Dermis microvascular lymphatic vessel endothelial cell (primary cell): ENCODE data around the gene LASP1NB.

Experiments
- DNase-seq, 2 donors: peaks; one replicate each; pipeline versions ENCODE4 v3.0.0 to v3.0.0-alpha.2; 2010; ENCODE audit warnings: low read depth in 2 of 2

Gene LASP1NB

GRCh38 chr17:38925263-38925995 is at the start of gene LASP1NB:
Gene LASP1NB, plus strand, starts transcription at chr17:38925614.
- DNase-seq: no peak

GRCh38 chr17:38877130-38877851 is 48.1 kb upstream of the LASP1NB start:
- DNase-seq: no peak

- peak in 1 of 2 donors; percentile 54 for DNase-seq
Observed at GRCh38 chr17:38879878-38880665, 45.3 kb upstream of the LASP1NB start.

DNA sequence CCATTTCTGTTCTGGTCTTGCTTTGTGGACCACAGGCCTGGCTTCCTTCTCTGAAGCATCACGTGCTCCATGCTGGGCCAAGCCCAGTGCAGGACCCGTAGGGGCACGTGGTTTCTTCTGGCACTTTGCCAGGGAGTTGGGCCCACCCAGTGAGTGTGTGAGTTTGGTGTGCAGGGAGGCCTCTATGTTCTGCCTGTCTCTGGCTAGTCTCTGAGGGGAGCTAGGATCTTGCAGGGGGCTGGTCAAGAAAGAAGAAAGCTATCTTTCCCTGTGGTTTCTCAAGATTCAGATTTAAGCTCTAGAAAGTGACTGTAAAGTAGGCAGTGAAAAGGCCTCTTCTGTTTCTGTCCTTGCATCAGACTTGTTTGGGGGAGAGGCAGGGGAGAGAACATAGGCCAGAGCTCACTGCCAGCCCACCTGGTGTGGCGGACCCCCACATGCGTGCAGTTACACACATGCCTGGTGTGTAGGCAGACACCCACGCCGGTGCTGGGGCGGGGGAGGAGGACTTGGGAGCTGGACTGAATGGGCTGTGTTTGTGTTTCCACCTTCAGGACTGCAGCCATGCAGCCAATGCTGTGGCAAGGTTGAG is 43.7 kb upstream of the LASP1NB start:
- DNase-seq: no peak

GRCh38 chr17:38882870-38883269 is 42.5 kb upstream of the LASP1NB start:
- no peak for DNase-seq

DNA sequence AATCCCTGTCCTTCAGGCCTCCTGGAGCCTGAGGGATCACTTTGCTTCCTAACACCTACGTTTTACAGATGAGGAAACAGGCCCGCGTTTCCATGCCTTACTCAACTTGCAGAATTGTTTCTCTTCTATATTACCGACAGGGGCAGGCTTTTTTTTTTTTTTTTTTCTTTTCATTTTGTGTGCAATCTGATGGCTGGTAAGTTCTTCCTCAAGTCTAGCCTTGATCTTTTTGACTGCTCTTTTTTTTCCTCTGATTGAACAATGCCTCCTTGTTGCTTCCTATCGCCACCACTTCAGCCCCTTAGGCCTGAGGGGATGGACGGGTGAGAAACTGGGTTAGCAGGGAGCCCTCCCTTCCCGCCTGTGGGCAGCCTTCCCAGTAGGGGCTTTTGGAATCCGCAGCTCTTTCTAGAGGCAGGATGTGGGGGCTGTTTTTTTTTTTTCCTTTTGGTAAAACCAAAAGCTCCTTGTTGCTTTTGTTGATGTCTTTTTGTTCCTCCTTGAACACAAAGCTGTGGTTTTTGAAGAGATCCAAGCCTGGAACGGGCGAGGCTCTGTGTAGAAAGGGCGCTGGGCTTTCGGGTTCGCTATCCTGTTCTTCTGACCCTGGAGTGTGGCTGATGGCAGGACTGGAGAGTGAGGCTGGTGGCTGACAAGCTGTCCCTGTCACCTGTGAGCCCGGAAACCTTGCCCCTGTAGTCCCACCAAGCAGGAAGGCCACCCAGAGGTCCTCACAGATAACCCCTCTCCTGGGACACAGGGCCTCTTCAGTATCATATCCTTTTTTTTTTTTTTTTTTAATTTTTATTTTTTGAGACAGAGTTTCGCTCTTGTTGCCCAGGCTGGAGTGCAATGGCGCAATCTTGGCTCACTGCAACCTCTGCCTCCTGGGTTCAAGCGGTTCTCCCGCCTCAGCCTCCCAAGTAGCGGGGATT is 41.6 kb upstream of the LASP1NB start:
- no peak for DNase-seq

- DNase-seq: no peak
Observed at GRCh38 chr17:38885044-38885727, 40.2 kb upstream of the LASP1NB start.

DNA sequence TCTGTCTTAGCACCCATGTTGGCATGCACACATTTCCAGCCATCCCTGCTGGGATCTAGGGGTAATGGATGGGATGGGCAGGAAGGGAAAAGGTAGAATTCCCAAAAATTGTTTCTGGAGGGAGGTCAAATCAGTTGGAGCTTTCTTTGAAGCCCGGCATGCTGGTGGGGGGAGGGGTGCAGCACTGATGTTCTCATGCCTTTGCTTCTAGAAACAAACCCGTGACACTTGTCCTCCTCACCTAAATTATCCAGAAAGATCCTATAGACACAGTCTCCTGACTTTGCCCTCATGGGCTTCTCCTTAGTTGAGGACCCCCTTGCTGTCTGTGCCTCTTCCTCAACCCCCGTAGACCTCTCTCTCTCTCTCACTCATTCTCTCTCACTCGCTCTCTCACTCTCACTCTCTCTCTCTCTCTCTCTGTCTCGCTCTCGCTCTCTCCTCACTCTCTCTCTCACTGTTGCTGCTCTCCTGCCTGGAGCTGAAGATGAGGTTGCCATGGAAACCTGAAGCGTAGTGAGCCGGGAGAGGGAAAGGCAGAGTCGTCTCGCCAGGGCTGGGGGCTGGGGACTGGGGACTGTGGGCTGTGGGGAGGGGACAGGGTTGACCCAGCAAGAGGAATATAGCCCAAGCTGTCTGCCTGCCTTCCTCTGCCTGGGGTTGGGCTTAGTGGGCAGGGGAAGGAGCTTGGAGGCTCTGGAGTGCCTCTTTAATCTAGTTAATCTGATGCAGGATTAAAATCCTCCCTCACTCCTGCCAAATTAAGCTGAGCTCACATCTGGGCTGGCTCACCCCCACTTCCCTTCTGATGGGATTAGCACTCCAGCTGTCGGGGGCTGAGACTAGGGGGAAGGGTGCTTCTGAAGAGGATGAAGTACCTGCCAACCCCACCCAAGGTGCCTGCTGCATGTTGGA is 39.4 kb upstream of the LASP1NB start:
- DNase-seq: no peak

DNA sequence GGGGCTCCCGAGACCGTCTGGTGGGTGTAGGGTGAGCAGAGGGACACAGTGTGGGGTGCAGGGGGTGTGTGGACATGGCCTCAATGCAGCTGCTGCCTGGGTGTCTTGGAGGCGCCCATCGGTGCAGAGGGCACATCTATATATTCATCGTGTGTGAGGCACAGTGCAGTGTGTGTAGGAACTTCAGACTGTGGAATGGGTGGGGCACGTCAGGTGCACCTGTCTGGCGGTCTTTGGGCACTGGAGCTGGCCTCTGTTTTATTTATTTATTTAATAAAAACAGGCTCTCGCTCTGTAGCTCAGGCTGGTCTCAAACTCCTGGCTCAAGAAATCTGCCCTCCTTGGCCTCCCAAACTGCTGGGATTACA is 38.8 kb upstream of the LASP1NB start:
- no peak for DNase-seq

DNA sequence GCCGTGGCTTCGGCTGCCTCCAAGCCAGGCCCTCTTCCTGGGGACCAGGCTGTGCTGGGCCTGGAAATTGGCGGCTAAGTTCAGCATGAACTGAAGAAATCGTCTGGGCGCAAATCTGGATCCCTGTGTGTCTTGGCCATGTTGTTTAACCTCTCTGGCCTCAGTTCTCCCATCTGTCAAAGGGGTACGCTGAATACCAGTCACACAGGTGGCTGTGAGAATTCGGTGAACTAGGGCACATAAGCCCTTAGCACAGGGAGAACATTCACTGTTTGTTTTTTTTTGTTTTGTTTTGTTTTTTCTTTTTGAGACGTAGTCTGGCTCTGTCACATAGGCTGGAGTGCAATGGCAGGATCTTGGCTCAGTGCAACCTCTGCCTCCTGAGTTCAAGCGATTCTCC is 36.6 kb upstream of the LASP1NB start:
- no peak for DNase-seq

DNA sequence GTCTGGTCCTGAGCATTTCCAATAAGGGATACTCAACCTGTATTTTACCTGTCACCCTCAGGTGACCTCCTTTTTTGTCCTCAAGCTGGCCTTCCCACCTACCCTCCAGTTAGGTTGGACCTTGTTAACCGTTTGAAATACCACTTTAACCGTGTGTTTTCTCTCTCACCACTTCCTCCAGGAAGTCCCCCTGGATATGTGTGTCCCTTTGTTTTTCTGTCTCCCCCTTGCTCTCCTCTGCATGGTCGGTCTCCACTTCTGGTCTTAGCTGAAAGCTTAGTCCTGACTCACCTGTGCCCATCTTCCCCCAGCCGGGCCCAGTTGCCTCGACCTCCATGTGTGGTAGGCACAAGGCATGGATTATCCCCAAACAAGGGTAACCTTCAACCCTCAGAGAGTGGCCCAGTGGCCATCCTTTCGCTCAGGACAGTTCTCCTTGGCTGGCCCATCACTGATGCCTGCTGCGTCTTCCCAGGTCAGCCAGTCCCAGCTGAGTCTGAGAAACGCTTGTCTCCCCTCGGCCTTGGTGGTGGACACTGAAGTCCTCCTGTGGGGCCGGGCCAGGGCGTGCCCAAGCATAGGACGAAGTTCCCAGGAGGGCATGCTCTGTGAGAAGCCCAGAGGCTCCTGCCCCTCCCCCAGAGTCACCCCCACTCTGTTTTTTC is 35.5 kb upstream of the LASP1NB start:
- DNase-seq: no peak

GRCh38 chr17:38890410-38890746 is 35.0 kb upstream of the LASP1NB start:
- DNase-seq: no peak

DNA sequence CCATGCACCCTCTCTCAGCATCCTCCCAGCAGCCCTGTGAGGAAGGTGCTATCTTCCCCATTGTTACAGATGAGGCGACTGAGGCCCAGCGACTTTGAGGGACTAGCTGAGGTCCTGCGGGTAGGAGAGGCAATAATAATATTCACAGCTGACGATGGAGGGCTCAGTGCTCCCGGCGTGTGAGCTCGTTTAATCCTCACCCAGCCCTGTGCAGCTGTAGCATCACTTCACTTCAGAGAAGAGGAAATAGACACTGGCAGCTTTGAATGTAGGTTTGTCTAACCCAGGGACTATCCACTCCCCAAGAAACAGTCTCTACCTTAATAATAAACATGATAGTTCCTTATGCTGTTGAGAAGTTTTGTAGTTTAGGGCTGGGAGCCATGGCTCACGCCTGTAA is 34.0 kb upstream of the LASP1NB start:
- no peak for DNase-seq

- no peak for DNase-seq
Observed at GRCh38 chr17:38892083-38892482, 33.3 kb upstream of the LASP1NB start.

DNA sequence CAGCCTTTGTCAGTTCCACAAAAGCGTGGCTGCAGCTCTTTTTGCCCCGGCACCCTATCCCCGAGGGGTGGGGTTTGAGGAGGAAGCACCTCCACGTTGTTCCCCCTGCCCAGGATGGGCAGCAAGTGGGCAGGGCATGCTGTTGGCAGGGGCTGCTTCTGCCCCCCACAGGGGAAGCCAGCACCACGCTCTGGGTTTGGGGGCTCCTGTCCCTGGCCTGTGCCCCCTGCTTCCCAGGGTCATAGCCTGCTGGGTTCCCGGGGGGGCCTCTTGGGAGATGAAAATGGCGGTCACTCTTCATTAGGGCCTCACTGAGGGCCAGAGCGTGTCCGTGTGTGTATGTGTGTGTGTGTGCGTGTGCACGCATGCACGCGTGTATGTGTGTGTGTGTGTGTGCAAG is 32.8 kb upstream of the LASP1NB start:
- DNase-seq: no peak

GRCh38 chr17:38893113-38893512 is 32.3 kb upstream of the LASP1NB start:
- DNase-seq: no peak

- peak in 1 of 2 donors; percentile 49 for DNase-seq
Observed at GRCh38 chr17:38893607-38894006, 31.8 kb upstream of the LASP1NB start.

- DNase-seq: peak in 1 of 2 donors; percentile 37
Observed at GRCh38 chr17:38894276-38894675, 31.1 kb upstream of the LASP1NB start.
